Adrenal gland (tissue), 12 donors: ENCODE results near the gene ARL5C. TPM values are rescaled to one million over a fixed set of nuclear protein-coding genes. Genes with fewer than 3 reads are reported as not detected.

Experiments used
- DNase-seq, 7 donors: peaks; one replicate each; pipeline ENCODE4 v3.0.0-alpha.2; 2019 to 2020
- H3K27ac ChIP-seq, 5 donors: fragments of 200-600 bp; sonication (generic) in 4 of 5; 1 replicate in 3 of 5; 2 replicates in 2 of 5; pipeline versions ENCODE4 v1.5.1 to v1.8.0; 2016 to 2020; ENCODE audit warnings: mild to moderate bottlenecking in 1 of 5
- H3K27me3 ChIP-seq: fragments of 200-600 bp; 2 replicates; pipeline ENCODE4 v1.8.0; 2021
- H3K36me3 ChIP-seq, 2 donors: fragments of 200-600 bp; replicated peaks in 1 of 2; 1 replicate in 1 of 2; 2 replicates in 1 of 2; pipeline versions ENCODE4 v1.5.1 to v1.8.0; 2018 to 2022
- H3K4me1 ChIP-seq, 2 donors: fragments of 200-600 bp; replicated peaks in 1 of 2; 1 replicate in 1 of 2; 2 replicates in 1 of 2; pipeline versions ENCODE4 v1.5.1 to v1.8.0; 2018 to 2021
- H3K4me3 ChIP-seq, 4 donors: fragments of 200-600 bp; sonication (generic) in 3 of 4; one replicate each; pipeline ENCODE4 v1.5.1; 2016 to 2018
- H3K9me3 ChIP-seq, 3 donors: fragments of 200-600 bp; sonication (generic) in 1 of 3; replicated peaks in 1 of 3; 1 replicate in 2 of 3; 2 replicates in 1 of 3; pipeline versions ENCODE4 v1.5.1 to v1.8.0; 2016 to 2021
- POLR2A ChIP-seq, 2 donors: fragments of 450-650 bp; IDR thresholded peaks; one replicate each; pipeline ENCODE4 v1.6.1; 2017; ENCODE audit warnings: antibody characterized with exemption in 2 of 2, mild to moderate bottlenecking in 2 of 2, moderate library complexity in 1 of 2
- WGBS, 4 donors: extraction: QIAGEN DNeasy Blood & Tissue Kit in 2 of 4; methylation state at CpG; one replicate each; pipeline versions ENCODE4 v1.1.5 to v1.1.7; 2013 to 2017; 5-methylcytosine and 5-hydroxymethylcytosine counted together
- intact Hi-C, 2 donors: fragments of 100-400 bp; cut with DNase I; formaldehyde crosslinking; loops; one replicate each; pipeline versions ENCODE4 v1.14.1 to v1.15.0; 2022 to 2023
- polyA plus RNA-seq, 3 donors: library from polyadenylated mRNA; stranded (reverse); fragments of 200-250 nt in 2 of 3; fragments of 350-450 nt in 1 of 3; fragmentation: Illumina TruSeq in 1 of 3; extraction: RNeasy Lipid Tissue Mini Kit (QIAGEN cat#74804) in 1 of 3; gene quantifications; one replicate each; pipeline ENCODE4 v1.2.3, GENCODE V29; 2013 to 2014
- total RNA-seq, 9 donors: library from RNA; depleted of rRNA in 4 of 9; stranded (reverse); fragments of >200 nt in 4 of 9; fragments of 120-200 nt in 1 of 9; fragmentation: NEBNext Ultra II Directional in 1 of 9; extraction: Animal tissue kit (Norgen Biotek cat#: 25700) in 1 of 9; gene quantifications; one replicate each; pipeline versions ENCODE4 v1.1.0 to v1.2.4, GENCODE V29; 2013 to 2023
- TF ChIP-seq, protein P1 (sequence below), 6 experiments: fragments of 450-650 bp in 4 of 6; fragments of 200-600 bp in 2 of 6; sonication (generic) in 1 of 6; IDR thresholded peaks; 1 replicate in 5 of 6; 2 replicates in 1 of 6; pipeline versions ENCODE4 v1.5.1 to v1.8.0; 2016 to 2021; ENCODE audit warnings: antibody characterized with exemption in 6 of 6, mild to moderate bottlenecking in 2 of 6, moderate library complexity in 1 of 6
- donor health status: healthy with polysubstance abuse.
- donor health status: Bipolar disorder and iron deficiency.
- donor health status: DM: yes; HTN: yes; CAD: no.
- donor health status: DM: no; HTN: no; CAD: no.
- donor health status: DM: no; HTN: no; CAD: no.
- donor health status: DM: yes; HTN: yes; CAD: no.

Gene ARL5C
- total and polyA plus RNA-seq, 12 donors = not detected

DNA sequence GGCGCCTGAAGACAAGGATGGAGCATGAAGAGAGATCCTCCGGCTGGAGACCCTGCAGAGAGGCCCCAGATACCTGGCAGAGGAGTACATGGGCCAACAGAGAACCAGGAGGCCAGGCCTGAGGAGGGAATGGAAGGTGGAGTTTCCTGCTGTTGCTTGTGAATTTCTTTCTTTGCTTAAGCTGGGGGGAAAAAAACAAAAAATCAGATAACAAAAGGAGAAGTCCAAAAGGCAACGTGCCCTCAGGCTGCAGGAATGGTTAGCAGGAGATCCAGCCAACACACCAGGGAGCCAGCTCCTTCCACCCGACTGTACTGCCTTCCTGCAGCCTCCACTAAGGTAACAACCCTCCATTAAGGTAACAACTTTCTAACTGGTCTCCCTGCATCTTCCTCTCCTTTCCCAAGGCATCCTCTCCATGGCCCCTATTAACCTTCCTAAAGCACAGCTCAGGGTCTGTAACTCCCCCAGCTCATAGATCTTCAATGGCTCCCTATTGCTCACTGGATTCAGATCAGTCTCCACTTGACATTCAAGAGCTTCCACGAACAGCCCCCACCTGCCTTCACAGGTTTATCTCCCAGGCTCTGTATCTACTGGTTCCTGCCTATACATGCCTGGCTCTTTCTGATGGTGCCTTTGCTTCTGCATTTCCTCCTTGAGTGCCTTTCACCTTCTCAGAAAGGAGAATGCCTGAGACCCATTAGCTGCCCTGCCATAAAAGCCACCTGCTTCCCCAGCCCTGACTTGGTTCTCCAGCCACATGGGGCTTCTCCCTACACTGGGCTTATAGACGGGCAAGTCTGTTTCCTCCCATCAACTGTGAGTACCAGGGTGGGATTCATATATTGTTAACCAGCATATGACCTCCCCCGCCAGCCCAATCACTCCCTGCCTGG is 725 bp upstream of the ARL5C start:
- DNase-seq = no peak
- intact Hi-C loops = no loop called here
- Histone ChIP-seq H3K4me1 (peaks cover 0 to 7% of the 10 kb centered on the region in 2 donors), H3K9me3 (no peaks in the 10 kb centered on the region), H3K36me3 (no peaks in the 10 kb centered on the region), H3K27me3 (peaks cover 12% of the 10 kb centered on the region), H3K4me3 (no peak overlapping the region), H3K27ac (no peak overlapping the region)
- WGBS, 4 donors = 58 to 75% (median 68%) methylated on average over 7 of the region's 7 CpGs
- TF ChIP-seq, protein P1, sequence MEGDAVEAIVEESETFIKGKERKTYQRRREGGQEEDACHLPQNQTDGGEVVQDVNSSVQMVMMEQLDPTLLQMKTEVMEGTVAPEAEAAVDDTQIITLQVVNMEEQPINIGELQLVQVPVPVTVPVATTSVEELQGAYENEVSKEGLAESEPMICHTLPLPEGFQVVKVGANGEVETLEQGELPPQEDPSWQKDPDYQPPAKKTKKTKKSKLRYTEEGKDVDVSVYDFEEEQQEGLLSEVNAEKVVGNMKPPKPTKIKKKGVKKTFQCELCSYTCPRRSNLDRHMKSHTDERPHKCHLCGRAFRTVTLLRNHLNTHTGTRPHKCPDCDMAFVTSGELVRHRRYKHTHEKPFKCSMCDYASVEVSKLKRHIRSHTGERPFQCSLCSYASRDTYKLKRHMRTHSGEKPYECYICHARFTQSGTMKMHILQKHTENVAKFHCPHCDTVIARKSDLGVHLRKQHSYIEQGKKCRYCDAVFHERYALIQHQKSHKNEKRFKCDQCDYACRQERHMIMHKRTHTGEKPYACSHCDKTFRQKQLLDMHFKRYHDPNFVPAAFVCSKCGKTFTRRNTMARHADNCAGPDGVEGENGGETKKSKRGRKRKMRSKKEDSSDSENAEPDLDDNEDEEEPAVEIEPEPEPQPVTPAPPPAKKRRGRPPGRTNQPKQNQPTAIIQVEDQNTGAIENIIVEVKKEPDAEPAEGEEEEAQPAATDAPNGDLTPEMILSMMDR (IDR thresholded peaks at IDR 0.05) = no peak
- TF ChIP-seq POLR2A (IDR thresholded peaks at IDR 0.05) = no peak

DNA sequence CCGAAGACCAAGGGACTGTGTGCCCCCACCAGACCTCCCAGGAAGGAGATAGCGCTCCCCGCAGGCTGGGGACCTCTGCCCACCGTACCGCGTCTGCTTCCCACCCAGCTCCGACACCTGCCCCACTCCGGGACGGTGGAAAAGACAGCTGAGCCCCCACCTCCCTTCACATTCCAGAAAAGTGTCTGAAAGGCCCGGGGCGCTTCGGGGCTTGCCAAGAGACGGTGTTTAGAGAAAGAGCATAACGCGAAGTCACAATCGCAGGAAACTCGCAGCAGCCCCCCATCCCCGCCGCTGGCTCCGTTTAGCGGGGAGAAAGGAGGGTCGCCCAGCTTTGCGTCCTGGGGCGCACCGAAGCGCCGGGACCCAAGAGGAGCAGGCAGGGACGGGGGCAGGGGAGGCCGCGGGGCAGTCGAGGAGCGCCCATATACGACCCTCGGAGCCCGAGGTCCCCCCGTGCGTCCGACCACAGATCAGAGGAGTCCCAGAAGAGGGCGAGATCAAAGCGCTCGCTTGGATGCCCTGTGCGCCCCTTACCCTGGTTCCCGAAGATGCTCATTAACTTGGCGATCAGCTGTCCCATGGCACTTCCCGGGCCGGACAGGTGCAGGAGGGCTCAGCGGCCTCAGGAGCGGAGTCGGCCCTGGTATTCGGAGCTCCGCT is 652 bp downstream of the ARL5C start:
- Histone ChIP-seq H3K27ac (no peak overlapping the region), H3K4me3 (peak overlapping the region in 2 of 4 donors; percentile 3 to 53), H3K27me3 (peaks cover 12% of the 10 kb centered on the region), H3K36me3 (no peaks in the 10 kb centered on the region), H3K9me3 (no peaks in the 10 kb centered on the region), H3K4me1 (peaks cover 0 to 7% of the 10 kb centered on the region in 2 donors)
- WGBS, 4 donors = 4 to 7% (median 5%) methylated on average over 5 to 51 of the region's 51 CpGs
- no peak for DNase-seq
- TF ChIP-seq, protein P1 (IDR thresholded peaks at IDR 0.05) = no peak
- TF ChIP-seq POLR2A (IDR thresholded peaks at IDR 0.05) = no peak
- intact Hi-C loops = no loop called here

DNA sequence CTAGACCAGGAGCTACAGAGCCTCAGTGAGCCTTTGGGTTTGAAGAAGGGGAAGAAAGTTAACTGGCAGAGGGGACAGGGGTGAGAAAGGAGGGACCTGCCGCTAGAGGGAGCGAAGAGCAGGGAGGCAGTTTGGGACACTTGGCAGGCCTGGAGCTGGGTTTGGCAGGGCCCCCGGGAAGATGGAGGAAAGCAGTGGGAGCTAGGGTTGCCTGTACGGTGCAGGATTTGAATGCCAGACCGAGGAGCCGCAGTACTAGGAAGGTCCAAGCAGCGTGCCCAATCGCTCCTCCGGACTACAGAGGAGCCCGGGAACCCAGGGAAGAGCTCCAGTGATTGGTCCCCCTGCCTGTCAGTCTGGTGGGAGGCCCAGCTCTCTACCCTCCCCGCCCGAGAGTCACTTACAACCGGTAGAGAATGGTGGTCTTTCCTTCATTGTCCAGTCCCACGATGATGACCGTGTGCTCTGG is 1.3 kb downstream of the ARL5C start:
- Histone ChIP-seq H3K9me3 (no peaks in the 10 kb centered on the region), H3K4me1 (peaks cover 0 to 7% of the 10 kb centered on the region in 2 donors), H3K4me3 (peak overlapping the region in 2 of 4 donors; percentile 3 to 53), H3K36me3 (no peaks in the 10 kb centered on the region), H3K27ac (no peak overlapping the region), H3K27me3 (peaks cover 12% of the 10 kb centered on the region)
- TF ChIP-seq POLR2A (IDR thresholded peaks at IDR 0.05) = no peak
- TF ChIP-seq, protein P1 (IDR thresholded peaks at IDR 0.05) = peak; percentile 66 to 81 (median 77)
- WGBS, 4 donors = 0 to 1% (median 0%) methylated on average over 5 to 15 of the region's 15 CpGs
- intact Hi-C loops = no loop called here
- peak; percentile 78 to 89 (median 87) for DNase-seq

DNA sequence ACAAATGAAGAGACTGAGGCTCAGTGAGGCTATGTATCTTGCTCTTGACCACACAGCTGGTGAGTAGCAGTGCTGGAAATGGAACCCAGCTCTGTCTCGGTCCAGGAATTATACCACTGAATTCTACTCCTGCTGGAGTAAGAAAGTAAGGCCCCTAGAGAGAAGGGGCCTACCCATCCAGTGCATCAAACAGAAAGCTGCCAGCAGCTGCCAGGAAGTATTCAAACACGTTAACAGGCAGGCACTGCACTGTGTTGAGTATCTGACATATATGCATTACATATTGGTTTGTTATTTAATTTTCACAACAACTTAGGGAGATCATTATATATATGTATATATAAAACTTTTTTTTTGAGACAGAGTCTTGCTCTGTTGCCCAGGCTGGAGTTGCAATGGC is 4.0 kb downstream of the ARL5C start:
- peaks cover 0 to 7% of the 10 kb centered on the region in 2 donors for H3K4me1 ChIP-seq
- intact Hi-C loops = no loop called here

More for the DNA sequence above, 4.0 kb downstream of the ARL5C start:
- TF ChIP-seq, protein P1 (IDR thresholded peaks at IDR 0.05) = no peak
- TF ChIP-seq POLR2A (IDR thresholded peaks at IDR 0.05) = no peak
- 67 to 77% (median 75%) methylated on average over 1 to 2 of the region's 2 CpGs for WGBS, 4 donors
- Histone ChIP-seq H3K4me3 (no peak overlapping the region), H3K9me3 (no peaks in the 10 kb centered on the region), H3K27ac (no peak overlapping the region), H3K27me3 (peaks cover 12% of the 10 kb centered on the region), H3K36me3 (no peaks in the 10 kb centered on the region)
- no peak for DNase-seq
